H1 (cell line): ENCODE measurements around the gene BNC2. TPM values are rescaled to one million over a fixed set of nuclear protein-coding genes. Genes with fewer than 3 reads are reported as not detected.

Experiments
- CTCF ChIA-PET: fragments of 300-600 bp; sonication (Branson Sonifier 250); formaldehyde crosslinking; loops from one replicate; lab custom pipeline; 2021; ENCODE audit not compliant: partially characterized antibody; lab: Charles Lee
- POLR2A ChIA-PET: fragments of 300-600 bp; sonication (Branson Sonifier 250); formaldehyde crosslinking; loops from one replicate; lab custom pipeline; 2021; ENCODE audit warnings: inconsistent platforms; ENCODE audit not compliant: partially characterized antibody; lab: Charles Lee
- DNase-seq, 2 experiments: peaks; one replicate each; pipeline versions ENCODE4 v3.0.0 to v3.0.0-alpha.2; 2010 to 2022; ENCODE audit warnings: low spot score in 2 of 2, low read depth in 1 of 2, mixed read lengths in 1 of 2
- FAIRE-seq: peaks from 2 replicates; lab custom pipeline; 2011; peaks lifted over from hg19 to GRCh38; lab: Jason Lieb, UNC
- H2AFZ ChIP-seq: 2 replicates; pipeline ENCODE4 v1.8.1; 2012; ENCODE audit warnings: low read length, inconsistent platforms
- H2AK5ac ChIP-seq: 2 replicates; pipeline ENCODE4 v1.6.1; 2013; ENCODE audit warnings: low read depth, low read length
- H2BK120ac ChIP-seq: replicated peaks from 2 replicates; pipeline ENCODE3; 2013; ENCODE audit warnings: low read depth, low read length, inconsistent platforms
- H2BK12ac ChIP-seq: 2 replicates; pipeline ENCODE4 v1.6.1; 2013; ENCODE audit warnings: low read depth, low read length
- H2BK15ac ChIP-seq: 2 replicates; pipeline ENCODE4 v1.6.1; 2013; ENCODE audit warnings: low read length
- H2BK20ac ChIP-seq: 2 replicates; pipeline ENCODE4 v1.6.1; 2013; ENCODE audit warnings: low read length
- H2BK5ac ChIP-seq: 2 replicates; pipeline ENCODE4 v1.6.1; 2013; ENCODE audit warnings: low read depth, low read length
- H3K14ac ChIP-seq: 2 replicates; pipeline ENCODE4 v1.6.1; 2013; ENCODE audit warnings: inconsistent platforms; ENCODE audit not compliant: insufficient read length
- H3K18ac ChIP-seq: 2 replicates; pipeline ENCODE4 v1.6.1; 2013; ENCODE audit warnings: low read length; ENCODE audit errors: extremely low read depth
- H3K23ac ChIP-seq: 2 replicates; pipeline ENCODE4 v1.6.1; 2013; ENCODE audit warnings: inconsistent platforms; ENCODE audit not compliant: insufficient read length
- H3K23me2 ChIP-seq: 2 replicates; pipeline ENCODE4 v1.6.1; 2013; ENCODE audit warnings: low read depth, low read length
- H3K27ac ChIP-seq: 2 replicates; pipeline ENCODE4 v1.6.1; 2011; ENCODE audit warnings: low read depth, low read length, inconsistent platforms
- H3K27me3 ChIP-seq, 4 experiments: replicated peaks in 1 of 4; 1 replicate in 1 of 4; 2 replicates in 3 of 4; pipeline versions ENCODE4 v1.6.1 to v1.8.1; 2011 to 2013; ENCODE audit warnings: low read length in 3 of 4, mild to moderate bottlenecking in 3 of 4, inconsistent platforms in 2 of 4, mixed read lengths in 2 of 4, moderate library complexity in 1 of 4; ENCODE audit not compliant: control insufficient read depth in 3 of 4, insufficient read depth in 3 of 4; ENCODE audit errors: extremely low read depth in 1 of 4
- H3K36me3 ChIP-seq, 4 experiments: 2 replicates each; pipeline versions ENCODE4 v1.6.1 to v1.8.1; 2011 to 2013; ENCODE audit warnings: mild to moderate bottlenecking in 4 of 4, low read length in 3 of 4, moderate library complexity in 2 of 4, control low read depth in 1 of 4, inconsistent platforms in 1 of 4; ENCODE audit not compliant: insufficient read depth in 4 of 4, control insufficient read depth in 2 of 4
- H3K4ac ChIP-seq: replicated peaks from 2 replicates; pipeline ENCODE3; 2013; ENCODE audit warnings: low read length, low read depth, mixed read lengths, inconsistent platforms; ENCODE audit not compliant: insufficient read length
- H3K4me1 ChIP-seq, 4 experiments: replicated peaks in 1 of 4; 1 replicate in 1 of 4; 2 replicates in 3 of 4; pipeline versions ENCODE4 v1.6.1 to v1.8.1; 2011 to 2013; ENCODE audit warnings: low read length in 3 of 4, inconsistent platforms in 2 of 4, mixed read lengths in 1 of 4; ENCODE audit not compliant: insufficient read depth in 4 of 4, control insufficient read depth in 3 of 4
- H3K4me2 ChIP-seq, 2 experiments: 2 replicates each; pipeline versions ENCODE4 v1.6.1 to v1.8.1; 2011 to 2013; ENCODE audit warnings: low read depth in 2 of 2, low read length in 2 of 2, control low read depth in 1 of 2, inconsistent platforms in 1 of 2, mild to moderate bottlenecking in 1 of 2; ENCODE audit not compliant: insufficient read depth in 1 of 2
- H3K4me3 ChIP-seq, 4 experiments: fragments of 200-600, 300-600 bp in 1 of 4; sonication (generic), shearing (Covaris generic), sonication (Bioruptor Twin) in 1 of 4; 2 replicates each; pipeline versions ENCODE4 v1.5.1 to v1.8.1; 2011 to 2016; ENCODE audit warnings: low read length in 4 of 4, low read depth in 3 of 4, control low read depth in 2 of 4, inconsistent platforms in 2 of 4, mild to moderate bottlenecking in 2 of 4, mixed read lengths in 1 of 4, moderate library complexity in 1 of 4; ENCODE audit not compliant: insufficient read depth in 2 of 4; ENCODE audit errors: extremely low read depth in 1 of 4
- H3K56ac ChIP-seq: replicated peaks from 2 replicates; pipeline ENCODE3; 2013; ENCODE audit warnings: low read depth, mild to moderate bottlenecking, mixed read lengths, low read length, inconsistent platforms; ENCODE audit not compliant: insufficient read length
- H3K79me1 ChIP-seq: 2 replicates; pipeline ENCODE4 v1.6.1; 2013; ENCODE audit warnings: low read depth, low read length, control low read depth
- H3K79me2 ChIP-seq, 2 experiments: 2 replicates each; pipeline versions ENCODE4 v1.6.1 to v1.8.1; 2012 to 2013; ENCODE audit warnings: low read length in 2 of 2, mild to moderate bottlenecking in 2 of 2, inconsistent platforms in 1 of 2; ENCODE audit not compliant: insufficient read depth in 2 of 2, control insufficient read depth in 1 of 2
- H3K9ac ChIP-seq, 4 experiments: replicated peaks in 1 of 4; 1 replicate in 1 of 4; 2 replicates in 3 of 4; pipeline versions ENCODE4 v1.6.1 to v1.8.1; 2011 to 2013; ENCODE audit warnings: low read depth in 3 of 4, low read length in 3 of 4, control low read depth in 2 of 4, mild to moderate bottlenecking in 2 of 4, moderate library complexity in 2 of 4, inconsistent platforms in 1 of 4; ENCODE audit errors: extremely low read depth in 1 of 4
- H3K9me3 ChIP-seq, 2 experiments: 2 replicates each; pipeline versions ENCODE4 v1.6.1 to v1.8.1; 2012 to 2013; ENCODE audit warnings: mild to moderate bottlenecking in 2 of 2, moderate library complexity in 2 of 2, control low read depth in 1 of 2, inconsistent platforms in 1 of 2, low read depth in 1 of 2, low read length in 1 of 2, mixed read lengths in 1 of 2; ENCODE audit not compliant: insufficient read depth in 2 of 2
- H4K20me1 ChIP-seq, 2 experiments: replicated peaks in 1 of 2; 2 replicates each; pipeline versions ENCODE3 to v1.8.1; 2011 to 2013; ENCODE audit warnings: inconsistent platforms in 2 of 2, low read length in 2 of 2, mild to moderate bottlenecking in 1 of 2; ENCODE audit not compliant: insufficient read depth in 2 of 2, control insufficient read depth in 1 of 2
- H4K5ac ChIP-seq: 2 replicates; pipeline ENCODE4 v1.6.1; 2013; ENCODE audit warnings: low read length, low read depth, mixed read lengths, inconsistent platforms; ENCODE audit not compliant: insufficient read length
- H4K8ac ChIP-seq: 2 replicates; pipeline ENCODE4 v1.8.0; 2013; ENCODE audit warnings: mild to moderate bottlenecking, moderate library complexity, low read length, inconsistent platforms; ENCODE audit not compliant: insufficient read depth; ENCODE audit errors: extremely low read depth
- H4K91ac ChIP-seq: replicated peaks from 2 replicates; pipeline ENCODE3; 2013; ENCODE audit warnings: low read length, mixed read lengths, inconsistent platforms; ENCODE audit not compliant: insufficient read length
- ATF2 ChIP-seq: IDR thresholded peaks from 2 replicates; pipeline ENCODE4 v1.6.1; 2012; ENCODE audit warnings: low read length, inconsistent platforms
- CHD2 ChIP-seq: IDR thresholded peaks from 2 replicates; pipeline ENCODE4 v1.6.1; 2012; ENCODE audit warnings: low read length, improper control_type of control experiment
- CTBP2 ChIP-seq: IDR thresholded peaks from 2 replicates; pipeline ENCODE4 v1.7.0; 2011; ENCODE audit warnings: borderline replicate concordance, mild to moderate bottlenecking, moderate library complexity, mixed read lengths, low read length; ENCODE audit not compliant: insufficient read depth, insufficient read length
- HDAC6 ChIP-seq: IDR thresholded peaks from one replicate; pipeline ENCODE4 v1.7.1; 2012; ENCODE audit warnings: low read depth, mild to moderate bottlenecking, inconsistent platforms, low read length, moderate library complexity
- JUN ChIP-seq: IDR thresholded peaks from 2 replicates; pipeline ENCODE4 v1.6.1; 2011; ENCODE audit warnings: low read depth, mild to moderate bottlenecking, improper control_type of control experiment, low read length
- KDM4A ChIP-seq: IDR thresholded peaks from one replicate; pipeline ENCODE4 v1.7.1; 2012; ENCODE audit warnings: low read depth, mild to moderate bottlenecking, moderate library complexity, low read length, inconsistent platforms; ENCODE audit not compliant: severe bottlenecking
- RBBP5 ChIP-seq: IDR thresholded peaks from 2 replicates; pipeline ENCODE4 v1.7.1; 2012; ENCODE audit warnings: low read depth, mild to moderate bottlenecking, inconsistent platforms, low read length, moderate library complexity, borderline replicate concordance
- RNF2 ChIP-seq: fragments of 200-900, 300-1000 bp; sonication (generic); IDR thresholded peaks from 2 replicates; pipeline ENCODE4 v1.7.1; 2016; ENCODE audit warnings: borderline replicate concordance, low read depth, mild to moderate bottlenecking, antibody characterized with exemption, low read length; ENCODE audit not compliant: poor library complexity, severe bottlenecking; ENCODE audit errors: missing control alignments
- SAP30 ChIP-seq: fragments of 300-600 bp; sonication (generic); IDR thresholded peaks from 2 replicates; pipeline ENCODE4 v1.7.1; 2012; ENCODE audit warnings: low read length, moderate library complexity, mild to moderate bottlenecking, inconsistent platforms; ENCODE audit not compliant: insufficient read depth, insufficient replicate concordance
- TAF1 ChIP-seq: IDR thresholded peaks from 2 replicates; pipeline ENCODE4 v1.6.1; 2011; ENCODE audit warnings: mild to moderate bottlenecking, low read depth, low read length
- WGBS, 2 experiments: shearing (Covaris generic) in 1 of 2; methylation state at CpG; one replicate each; pipeline versions ENCODE4 v1.1.6 to v1.1.7; 2013 to 2015; ENCODE audit warnings: low lambda C conversion rate in 2 of 2, mixed read lengths in 2 of 2, inconsistent platforms in 1 of 2, low coverage in 1 of 2, missing lambda C conversion rate in 1 of 2; ENCODE audit not compliant: insufficient replicate concordance in 2 of 2, insufficient coverage in 1 of 2, insufficient read length in 1 of 2; ENCODE audit errors: extremely low coverage in 1 of 2, missing lambda C conversion rate in 1 of 2; 5-methylcytosine and 5-hydroxymethylcytosine counted together
- polyA plus RNA-seq, 7 experiments: library from polyadenylated mRNA; depleted of rRNA in 3 of 7; stranded (reverse) in 5 of 7; unstranded in 2 of 7; fragments of >200 nt in 5 of 7; fragments of 200-250 nt in 2 of 7; gene quantifications; 1 replicate in 5 of 7; 2 replicates in 1 of 7; 4 replicates in 1 of 7; pipeline versions ENCODE4 v1.2.1 to v1.2.3, GENCODE V29; 2011 to 2013; ENCODE audit warnings: missing spikeins in 2 of 7, mixed read lengths in 2 of 7
- total RNA-seq: library from RNA; stranded (reverse); fragmentation: NEBNext Ultra II Directional; extraction: Animal tissue kit (Norgen Biotek cat#: 25700); gene quantifications from 2 replicates; pipeline ENCODE4 v1.2.1, GENCODE V29; 2021
- TF ChIP-seq, protein P1 (sequence below): IDR thresholded peaks from 2 replicates; pipeline ENCODE4 v1.6.1; 2012; ENCODE audit warnings: inconsistent platforms

The BNC2 gene
- total and polyA plus RNA-seq, 2 of the 8 experiments (the other 6 are each of a cell fraction or from before 2014, with no cell fraction given), result 16.0 to 26.8 TPM

DNA sequence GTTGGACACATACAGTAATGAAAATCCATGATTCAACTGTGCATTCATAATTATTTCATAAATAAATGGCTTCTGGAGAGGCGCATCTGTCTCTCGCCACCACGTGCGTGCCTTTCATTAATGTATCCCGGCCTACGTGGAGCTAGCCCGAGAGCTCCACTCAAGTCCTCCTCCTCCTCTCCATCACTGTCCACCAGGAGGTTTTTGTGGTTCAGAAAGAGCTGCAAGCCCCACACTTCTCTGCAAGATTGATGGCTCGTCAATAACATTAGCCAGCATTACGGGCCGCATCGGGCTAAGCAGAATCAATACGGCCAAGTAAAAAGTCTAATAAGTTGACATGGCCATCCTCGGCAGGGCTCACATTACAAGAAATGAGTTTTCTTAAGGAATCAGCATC, 499.8 kb downstream of the BNC2 start:
- Histone ChIP-seq H4K20me1 (no peaks in the 10 kb centered on the region), H2AK5ac (no peak overlapping the region), H4K8ac (no peak overlapping the region), H3K79me1 (no peaks in the 10 kb centered on the region), H2BK120ac (no peak overlapping the region), H2BK12ac (no peak overlapping the region), H3K4me1 (no peaks in the 10 kb centered on the region), H3K4me3 (no peak overlapping the region), H3K9me3 (no peaks in the 10 kb centered on the region), H3K79me2 (peaks cover 0 to 2% of the 10 kb centered on the region in 2 experiments; a peak in 1 of 4 replicates), H3K9ac (no peak overlapping the region), H3K23ac (no peak overlapping the region), H3K18ac (no peak overlapping the region), H3K27me3 (no peaks in the 10 kb centered on the region), H3K27ac (no peak overlapping the region), H3K36me3 (no peaks in the 10 kb centered on the region), H3K23me2 (no peaks in the 10 kb centered on the region), H3K56ac (no peak overlapping the region), H2BK20ac (no peak overlapping the region), H4K5ac (no peak overlapping the region), H3K14ac (no peak overlapping the region), H2BK15ac (no peak overlapping the region), H4K91ac (no peak overlapping the region), H3K4ac (no peak overlapping the region), H3K4me2 (no peak overlapping the region), H2BK5ac (no peak overlapping the region), H2AFZ (no peak overlapping the region)
- whole genome bisulfite sequencing, 2 experiments, result 93% methylated on average over 13 of the region's 13 CpGs; no CpG with 5 or more reads in 1 of the 2 experiments
- POLR2A ChIA-PET, result no interaction called here
- CTCF ChIA-PET, result interaction anchor here (0.6 to 1.8 kb wide), 3 partner anchors 12 to 501 kb away, joined by 3 to 4 read pairs (median 3); no protein-coding TSS in a partner anchor
- no peak for DNase-seq
- no peak for FAIRE-seq
- TF ChIP-seq, protein P1, sequence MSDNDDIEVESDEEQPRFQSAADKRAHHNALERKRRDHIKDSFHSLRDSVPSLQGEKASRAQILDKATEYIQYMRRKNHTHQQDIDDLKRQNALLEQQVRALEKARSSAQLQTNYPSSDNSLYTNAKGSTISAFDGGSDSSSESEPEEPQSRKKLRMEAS, result no peak
- TF ChIP-seq KDM4A (no peak), JUN (no peak), RBBP5 (no peak), RNF2 (no peak), CTBP2 (no peak), ATF2 (no peak), SAP30 (no peak), HDAC6 (no peak), CHD2 (no peak), TAF1 (no peak)
